Activated naive CD8-positive, alpha-beta T cell treated with anti-CD3 and anti-CD28 coated beads for 36 hours (primary cell): Measurements from ENCODE around the gene DAAM1. TPM values are rescaled to one million over a fixed set of nuclear protein-coding genes. Genes with fewer than 3 reads are reported as not detected.

ENCODE experiments used
- DNase-seq: peaks from one replicate; pipeline ENCODE4 v3.0.0; 2021
- H3K27ac Mint-ChIP-seq: one replicate; pipeline ENCODE4 v1.8.0; 2022; ENCODE audit warnings: mild to moderate bottlenecking, moderate library complexity, mixed read lengths
- H3K27me3 Mint-ChIP-seq: one replicate; pipeline ENCODE4 v1.8.0; 2022; ENCODE audit warnings: mild to moderate bottlenecking, mixed read lengths
- H3K36me3 Mint-ChIP-seq: one replicate; pipeline ENCODE4 v1.8.0; 2021; ENCODE audit warnings: mild to moderate bottlenecking, mixed read lengths
- H3K4me1 Mint-ChIP-seq: one replicate; pipeline ENCODE4 v1.8.0; 2021; ENCODE audit warnings: mixed read lengths
- H3K4me3 Mint-ChIP-seq: one replicate; pipeline ENCODE4 v1.8.0; 2022; ENCODE audit warnings: mild to moderate bottlenecking, moderate library complexity, mixed read lengths
- H3K9me3 Mint-ChIP-seq: one replicate; pipeline ENCODE4 v1.8.0; 2022; ENCODE audit warnings: mixed read lengths
- total RNA-seq, 2 experiments: library from RNA; stranded (reverse); gene quantifications; one replicate each; pipeline ENCODE4 v1.2.3, GENCODE V29; 2021

The DAAM1 gene
- 10 to 100 TPM in 1 of 2 experiments, 1 to 10 TPM in 1; 9.2 to 10.5 TPM for total RNA-seq

- H3K9me3 Mint-ChIP-seq, result no peaks in the 10 kb centered on the region
- peak; percentile 95 for DNase-seq
- peak within 1 kb of the TSS; percentile 77 for H3K27ac Mint-ChIP-seq
- peaks cover 20% of the 10 kb centered on the region for H3K4me1 Mint-ChIP-seq
- peak within 1 kb of the TSS; percentile 89 for H3K4me3 Mint-ChIP-seq
- no peaks in the 10 kb centered on the region for H3K36me3 Mint-ChIP-seq
- H3K27me3 Mint-ChIP-seq, result peaks cover 11% of the 10 kb centered on the region
These were observed at the start of gene DAAM1 for GRCh38 chr14:59188461-59189090. DAAM1 (plus strand) TSS chr14:59188667; CDS start chr14:59263478, 74,811 bp downstream.

DNA sequence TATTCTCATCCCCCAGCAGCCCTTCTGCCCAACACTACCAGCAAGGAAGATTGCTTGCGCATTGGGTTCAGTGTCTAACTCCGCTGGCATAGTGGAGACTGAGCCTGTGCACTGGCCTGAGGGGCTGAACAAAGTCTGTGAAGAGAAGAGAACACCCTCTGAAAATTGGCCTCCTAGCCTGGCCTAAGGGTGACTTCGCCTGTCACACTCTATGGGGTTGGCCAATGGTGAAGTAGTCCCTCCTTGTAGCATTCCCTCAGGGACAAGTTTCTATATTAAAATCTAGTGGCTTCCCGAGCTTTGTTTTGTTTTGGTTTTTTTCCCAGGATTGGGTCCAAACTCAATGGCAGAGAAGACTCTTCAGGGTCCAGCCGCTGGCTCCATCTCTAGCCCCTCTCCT is 49.1 kb upstream of the DAAM1 start:
- DNase-seq, result no peak
- Mint-ChIP-seq H3K27ac (no peak overlapping the region), H3K4me3 (no peak overlapping the region), H3K36me3 (no peaks in the 10 kb centered on the region), H3K9me3 (no peaks in the 10 kb centered on the region), H3K27me3 (no peaks in the 10 kb centered on the region), H3K4me1 (no peaks in the 10 kb centered on the region)

GRCh38 chr14:59140106-59140843 is 48.2 kb upstream of the DAAM1 start:
- Mint-ChIP-seq H3K4me3 (no peak overlapping the region), H3K4me1 (no peaks in the 10 kb centered on the region), H3K27ac (no peak overlapping the region), H3K9me3 (no peaks in the 10 kb centered on the region), H3K36me3 (no peaks in the 10 kb centered on the region), H3K27me3 (no peaks in the 10 kb centered on the region)
- no peak for DNase-seq

DNA sequence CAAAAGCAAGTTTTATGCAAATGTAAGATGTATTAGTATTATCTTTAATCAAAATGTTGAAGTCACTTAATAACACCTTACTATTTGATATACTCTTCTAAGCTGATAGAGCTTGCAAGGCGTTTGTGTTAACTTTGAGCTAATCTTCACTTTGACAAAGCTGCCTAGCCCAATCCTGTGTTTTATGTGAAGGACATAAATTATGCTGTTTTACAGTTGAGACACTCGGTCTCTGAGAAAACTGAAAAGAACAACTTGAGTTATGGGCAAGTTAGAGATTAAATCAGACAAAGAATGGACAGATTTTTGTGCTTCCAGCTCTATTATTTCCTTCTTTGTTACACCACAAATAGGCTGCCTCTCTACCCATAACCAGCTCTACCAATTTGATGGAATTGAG is 42.0 kb upstream of the DAAM1 start:
- no peaks in the 10 kb centered on the region for H3K27me3 Mint-ChIP-seq
- no peak overlapping the region for H3K27ac Mint-ChIP-seq
- no peaks in the 10 kb centered on the region for H3K36me3 Mint-ChIP-seq
- H3K4me3 Mint-ChIP-seq, result no peak overlapping the region
- no peaks in the 10 kb centered on the region for H3K4me1 Mint-ChIP-seq
- no peaks in the 10 kb centered on the region for H3K9me3 Mint-ChIP-seq
- DNase-seq, result no peak

DNA sequence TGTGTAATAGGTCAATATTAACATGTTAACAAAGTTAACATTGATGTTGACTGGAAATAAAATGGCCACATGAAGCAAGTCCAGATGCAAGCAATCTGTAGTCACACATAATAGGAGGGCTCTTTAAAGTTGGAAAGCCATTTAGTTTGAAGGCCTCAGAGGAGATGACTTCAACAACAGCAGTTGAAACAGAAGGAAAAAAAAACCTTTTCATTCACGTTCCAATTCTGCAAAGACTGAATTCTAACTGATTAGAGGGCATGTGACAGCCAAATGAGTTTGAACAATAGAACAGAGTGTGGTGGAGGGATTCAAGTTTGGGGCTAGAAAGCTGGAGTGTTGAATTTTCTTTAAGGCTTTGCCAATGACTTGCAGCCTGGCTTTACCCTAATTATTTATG is 41.5 kb upstream of the DAAM1 start:
- Mint-ChIP-seq H3K27me3 (no peaks in the 10 kb centered on the region), H3K36me3 (no peaks in the 10 kb centered on the region), H3K9me3 (no peaks in the 10 kb centered on the region), H3K4me3 (no peak overlapping the region), H3K4me1 (no peaks in the 10 kb centered on the region), H3K27ac (no peak overlapping the region)
- no peak for DNase-seq

DNA sequence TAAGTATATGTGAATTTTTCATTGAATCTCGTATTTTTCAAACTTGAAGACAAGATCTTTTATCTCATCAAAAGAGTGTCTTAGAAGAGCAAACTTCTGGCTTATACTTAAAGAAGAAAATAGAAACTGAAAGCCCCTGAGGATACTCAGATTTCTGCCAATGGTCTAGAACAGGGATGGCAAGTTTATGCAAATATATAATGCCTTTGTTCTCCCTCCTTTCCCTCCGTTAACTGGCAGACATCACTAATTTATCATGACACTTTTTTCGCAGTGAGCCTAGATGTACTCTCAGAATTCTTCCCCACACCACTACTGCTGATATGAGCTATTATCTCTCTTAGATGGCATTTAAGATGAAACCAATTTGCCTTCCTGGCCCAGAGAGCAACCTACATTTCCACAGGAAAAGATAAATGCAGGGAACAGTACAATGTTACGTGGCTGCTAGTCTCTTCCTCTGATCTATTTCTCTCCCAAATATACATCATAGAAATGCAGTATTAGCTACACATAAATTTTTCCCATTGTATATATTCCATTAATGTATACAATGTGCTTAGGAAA is 40.0 kb upstream of the DAAM1 start:
- H3K27ac Mint-ChIP-seq, result no peak overlapping the region
- H3K4me1 Mint-ChIP-seq, result no peaks in the 10 kb centered on the region
- H3K36me3 Mint-ChIP-seq, result no peaks in the 10 kb centered on the region
- H3K27me3 Mint-ChIP-seq, result no peaks in the 10 kb centered on the region
- DNase-seq, result no peak
- H3K4me3 Mint-ChIP-seq, result no peak overlapping the region
- no peaks in the 10 kb centered on the region for H3K9me3 Mint-ChIP-seq

GRCh38 chr14:59150990-59151389 is 37.5 kb upstream of the DAAM1 start:
- peaks cover 7% of the 10 kb centered on the region for H3K4me1 Mint-ChIP-seq
- no peak overlapping the region for H3K27ac Mint-ChIP-seq
- H3K27me3 Mint-ChIP-seq, result no peaks in the 10 kb centered on the region
- no peaks in the 10 kb centered on the region for H3K9me3 Mint-ChIP-seq
- no peaks in the 10 kb centered on the region for H3K36me3 Mint-ChIP-seq
- H3K4me3 Mint-ChIP-seq, result no peak overlapping the region
- DNase-seq, result no peak

DNA sequence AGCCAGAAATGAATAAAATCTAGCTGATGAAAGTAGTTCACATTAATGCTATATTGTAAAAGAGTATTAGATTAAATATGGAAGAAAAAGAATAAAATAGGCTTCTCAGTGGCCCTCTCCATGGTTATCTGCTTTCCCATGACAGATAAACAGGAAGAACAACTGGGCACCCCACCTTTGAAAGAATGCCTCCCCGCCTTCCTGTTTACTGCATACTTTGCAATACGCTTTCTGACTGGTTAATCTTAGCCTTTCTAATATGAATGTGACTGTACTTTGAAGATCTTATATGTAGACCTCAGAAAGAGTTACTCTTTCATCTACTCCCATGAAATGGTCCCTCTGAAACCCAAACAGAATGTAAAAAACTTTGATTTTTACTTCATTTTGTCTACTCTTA is 34.1 kb upstream of the DAAM1 start:
- Mint-ChIP-seq H3K27me3 (no peaks in the 10 kb centered on the region), H3K36me3 (no peaks in the 10 kb centered on the region), H3K9me3 (no peaks in the 10 kb centered on the region), H3K27ac (no peak overlapping the region), H3K4me3 (no peak overlapping the region), H3K4me1 (peaks cover 7% of the 10 kb centered on the region)
- DNase-seq, result no peak

GRCh38 chr14:59155886-59156285 is 32.6 kb upstream of the DAAM1 start:
- no peak overlapping the region for H3K27ac Mint-ChIP-seq
- H3K4me1 Mint-ChIP-seq, result peaks cover 7% of the 10 kb centered on the region
- DNase-seq, result no peak
- no peaks in the 10 kb centered on the region for H3K36me3 Mint-ChIP-seq
- H3K4me3 Mint-ChIP-seq, result no peak overlapping the region
- H3K27me3 Mint-ChIP-seq, result peaks cover 3% of the 10 kb centered on the region
- no peaks in the 10 kb centered on the region for H3K9me3 Mint-ChIP-seq

GRCh38 chr14:59159169-59159568 is 29.3 kb upstream of the DAAM1 start:
- H3K4me3 Mint-ChIP-seq, result no peak overlapping the region
- H3K9me3 Mint-ChIP-seq, result no peaks in the 10 kb centered on the region
- no peaks in the 10 kb centered on the region for H3K36me3 Mint-ChIP-seq
- DNase-seq, result no peak
- no peak overlapping the region for H3K27ac Mint-ChIP-seq
- H3K4me1 Mint-ChIP-seq, result peaks cover 12% of the 10 kb centered on the region
- H3K27me3 Mint-ChIP-seq, result peaks cover 9% of the 10 kb centered on the region

DNA sequence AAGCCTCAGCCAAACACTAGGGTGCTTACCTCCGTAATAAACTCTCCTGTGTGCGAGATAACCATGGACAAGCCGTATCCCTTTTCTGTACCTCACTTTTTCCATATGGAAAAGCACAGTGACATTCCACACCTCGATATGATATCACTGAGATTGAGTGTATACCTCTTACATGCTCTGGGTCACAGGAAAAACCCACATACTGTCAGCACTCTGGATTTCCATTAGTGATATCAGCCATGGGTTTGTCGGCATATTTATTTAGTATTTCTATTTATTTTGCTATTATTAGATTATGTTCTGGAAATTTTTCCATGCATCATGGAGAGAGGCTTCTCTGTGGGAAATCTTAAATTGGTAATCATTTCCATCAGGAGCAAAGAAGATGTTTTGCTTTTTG is 28.0 kb upstream of the DAAM1 start:
- Mint-ChIP-seq H3K9me3 (no peaks in the 10 kb centered on the region), H3K27ac (no peak overlapping the region), H3K36me3 (no peaks in the 10 kb centered on the region), H3K27me3 (peaks cover 9% of the 10 kb centered on the region), H3K4me1 (peaks cover 5% of the 10 kb centered on the region), H3K4me3 (no peak overlapping the region)
- DNase-seq, result no peak

DNA sequence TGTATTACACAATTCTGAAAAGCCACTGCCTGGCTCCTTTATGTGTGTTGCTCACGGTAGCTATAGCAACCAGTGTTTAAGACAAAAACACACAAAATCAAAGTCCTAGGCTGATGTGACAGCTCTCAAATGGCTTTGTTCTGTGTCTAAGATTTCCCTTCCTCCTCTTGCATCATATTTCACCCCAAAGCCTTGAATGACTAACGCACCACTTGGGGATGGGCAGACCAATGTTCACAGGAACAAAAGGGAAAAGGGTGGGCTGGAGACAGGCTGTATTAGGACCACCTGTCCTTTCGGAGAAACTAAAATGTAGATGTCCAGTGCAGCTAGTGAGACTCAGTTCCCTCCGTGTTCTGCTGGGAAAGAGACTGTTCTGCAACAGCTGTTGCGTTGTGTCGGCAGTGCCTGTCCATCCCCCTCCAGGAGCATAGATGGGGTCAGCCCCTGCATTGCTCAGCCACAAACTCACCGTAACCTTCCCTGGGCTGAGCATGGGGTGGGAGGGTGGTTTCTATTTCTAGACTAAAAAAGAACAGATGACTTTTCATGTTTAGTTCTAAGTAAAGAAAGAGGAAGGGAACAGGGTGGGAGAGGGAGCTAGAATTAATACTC is 26.8 kb upstream of the DAAM1 start:
- H3K27me3 Mint-ChIP-seq, result peaks cover 9% of the 10 kb centered on the region
- peaks cover 5% of the 10 kb centered on the region for H3K4me1 Mint-ChIP-seq
- peak; percentile 21 for DNase-seq
- H3K4me3 Mint-ChIP-seq, result no peak overlapping the region
- no peaks in the 10 kb centered on the region for H3K36me3 Mint-ChIP-seq
- H3K9me3 Mint-ChIP-seq, result no peaks in the 10 kb centered on the region
- no peak overlapping the region for H3K27ac Mint-ChIP-seq

GRCh38 chr14:59166258-59166657 is 22.2 kb upstream of the DAAM1 start:
- no peak overlapping the region for H3K27ac Mint-ChIP-seq
- peaks cover 5% of the 10 kb centered on the region for H3K4me1 Mint-ChIP-seq
- no peak overlapping the region for H3K4me3 Mint-ChIP-seq
- no peak for DNase-seq
- no peaks in the 10 kb centered on the region for H3K9me3 Mint-ChIP-seq
- H3K27me3 Mint-ChIP-seq, result peaks cover 3% of the 10 kb centered on the region
- H3K36me3 Mint-ChIP-seq, result no peaks in the 10 kb centered on the region

- Mint-ChIP-seq H3K4me1 (peaks cover 3% of the 10 kb centered on the region), H3K36me3 (no peaks in the 10 kb centered on the region), H3K9me3 (no peaks in the 10 kb centered on the region), H3K4me3 (no peak overlapping the region), H3K27me3 (peaks cover 8% of the 10 kb centered on the region), H3K27ac (no peak overlapping the region)
- DNase-seq, result no peak
These were observed 13.1 kb upstream of the DAAM1 start for GRCh38 chr14:59175404-59175803.

- peaks cover 13% of the 10 kb centered on the region for H3K27me3 Mint-ChIP-seq
- no peak overlapping the region for H3K27ac Mint-ChIP-seq
- no peaks in the 10 kb centered on the region for H3K9me3 Mint-ChIP-seq
- no peak overlapping the region for H3K4me3 Mint-ChIP-seq
- peaks cover 3% of the 10 kb centered on the region for H3K4me1 Mint-ChIP-seq
- H3K36me3 Mint-ChIP-seq, result no peaks in the 10 kb centered on the region
- no peak for DNase-seq
These were observed 11.7 kb upstream of the DAAM1 start for GRCh38 chr14:59176765-59177164.
